B cell (primary cell): ENCODE data around the gene KIF17.

Experiments
- EZH2 ChIP-seq: IDR thresholded peaks from 2 replicates; pipeline ENCODE4 v1.6.1; 2012; ENCODE audit warnings: borderline replicate concordance, low read depth, mild to moderate bottlenecking, moderate library complexity, low read length; ENCODE audit not compliant: insufficient read depth, poor library complexity, severe bottlenecking
- TF ChIP-seq, protein P1 (sequence below): fragments of 200-600 bp; IDR thresholded peaks from one replicate; pipeline ENCODE4 v1.8.0; 2022; ENCODE audit warnings: antibody characterized with exemption, mild to moderate bottlenecking

DNA sequence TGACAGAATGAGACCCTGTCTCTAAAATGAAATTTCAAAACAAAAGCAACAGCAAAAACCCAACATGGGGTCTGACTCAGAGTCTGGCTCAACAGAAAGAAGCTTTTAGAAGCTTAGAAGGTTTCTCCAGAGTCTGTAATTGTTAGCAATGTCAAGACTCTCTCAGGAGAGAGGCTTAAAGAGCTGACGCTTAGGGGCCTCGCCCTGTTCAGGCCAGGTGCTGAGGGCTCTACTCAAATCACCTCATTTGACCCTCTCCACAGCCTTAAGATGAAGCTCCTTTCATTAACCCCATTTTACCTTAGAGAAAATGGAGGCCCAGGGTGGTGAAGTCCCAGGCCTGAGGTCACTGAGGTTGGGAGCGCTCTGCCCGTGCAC is 5.3 kb upstream of the KIF17 start:
- TF ChIP-seq, protein P1, sequence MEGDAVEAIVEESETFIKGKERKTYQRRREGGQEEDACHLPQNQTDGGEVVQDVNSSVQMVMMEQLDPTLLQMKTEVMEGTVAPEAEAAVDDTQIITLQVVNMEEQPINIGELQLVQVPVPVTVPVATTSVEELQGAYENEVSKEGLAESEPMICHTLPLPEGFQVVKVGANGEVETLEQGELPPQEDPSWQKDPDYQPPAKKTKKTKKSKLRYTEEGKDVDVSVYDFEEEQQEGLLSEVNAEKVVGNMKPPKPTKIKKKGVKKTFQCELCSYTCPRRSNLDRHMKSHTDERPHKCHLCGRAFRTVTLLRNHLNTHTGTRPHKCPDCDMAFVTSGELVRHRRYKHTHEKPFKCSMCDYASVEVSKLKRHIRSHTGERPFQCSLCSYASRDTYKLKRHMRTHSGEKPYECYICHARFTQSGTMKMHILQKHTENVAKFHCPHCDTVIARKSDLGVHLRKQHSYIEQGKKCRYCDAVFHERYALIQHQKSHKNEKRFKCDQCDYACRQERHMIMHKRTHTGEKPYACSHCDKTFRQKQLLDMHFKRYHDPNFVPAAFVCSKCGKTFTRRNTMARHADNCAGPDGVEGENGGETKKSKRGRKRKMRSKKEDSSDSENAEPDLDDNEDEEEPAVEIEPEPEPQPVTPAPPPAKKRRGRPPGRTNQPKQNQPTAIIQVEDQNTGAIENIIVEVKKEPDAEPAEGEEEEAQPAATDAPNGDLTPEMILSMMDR = no peak
- TF ChIP-seq EZH2 = no peak
